Colon (tissue), 2 donors: ENCODE data around the gene SLC44A1.

Experiments
- FAIRE-seq: peaks from 2 replicates; lab custom pipeline; 2012; peaks lifted over from hg19 to GRCh38; lab: Jason Lieb, UNC
- donor health status: control.
- donor health status: control.

SLC44A1 gene

DNA sequence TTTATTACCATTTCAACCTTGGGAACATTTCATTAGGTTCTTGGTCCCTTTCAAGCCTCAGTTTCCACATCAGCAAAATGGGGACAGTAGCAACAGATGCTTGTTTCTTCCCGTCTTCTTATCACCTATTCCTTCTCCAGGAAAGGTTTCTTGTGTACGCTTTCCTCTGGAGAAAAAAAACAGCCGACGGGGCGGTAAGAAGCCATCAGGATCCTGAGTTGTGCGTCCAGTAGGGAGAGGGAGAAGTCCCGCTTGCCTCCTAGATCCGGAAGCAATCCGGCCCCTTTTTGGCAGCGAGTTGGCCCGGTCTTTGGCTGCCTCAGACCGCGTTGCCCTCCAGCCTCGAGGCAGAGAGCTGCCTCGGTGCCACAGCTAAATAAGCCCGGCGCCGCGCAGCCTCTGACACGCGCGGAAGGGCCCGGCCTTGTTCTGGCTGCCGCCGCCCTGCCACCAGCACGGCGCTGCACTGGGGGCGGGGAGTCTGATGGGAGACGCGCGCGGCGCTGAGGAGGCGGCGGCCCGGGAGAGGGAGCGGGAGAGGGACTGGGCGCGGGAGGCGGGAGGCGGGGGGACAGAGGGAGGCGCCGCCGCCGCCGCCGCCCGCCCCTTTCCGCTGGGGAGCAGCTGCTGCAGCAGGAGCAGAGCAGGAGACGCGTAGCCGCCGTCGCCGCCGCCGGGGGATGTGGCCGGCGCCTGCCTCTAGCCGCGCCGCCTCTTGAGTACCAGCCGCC, at the start of gene SLC44A1:
Gene SLC44A1 (plus strand): TSS at position 649 of the 731 bp plus-strand sequence. CDS start 218 bp downstream, outside the sequence.
- FAIRE-seq = no peak

DNA sequence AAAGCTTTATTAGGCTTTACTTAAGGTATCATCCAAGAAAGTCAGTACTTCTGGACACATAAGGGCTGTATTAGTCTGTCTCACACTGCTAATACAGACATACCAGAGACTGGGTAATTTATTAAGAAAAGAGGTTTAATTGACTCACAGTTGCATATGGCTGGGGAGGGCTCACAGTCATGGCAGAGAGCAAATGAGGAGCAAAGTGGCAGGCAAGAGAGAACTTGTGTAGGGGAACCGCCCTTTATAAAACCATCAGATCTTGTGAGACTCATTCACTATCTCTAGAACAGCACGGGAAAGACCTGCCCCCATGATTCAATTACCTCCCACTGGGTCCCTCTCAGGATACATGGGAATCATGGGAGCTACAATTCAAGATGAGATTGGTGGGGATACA, 49.2 kb upstream of the SLC44A1 start:
- no peak for FAIRE-seq

DNA sequence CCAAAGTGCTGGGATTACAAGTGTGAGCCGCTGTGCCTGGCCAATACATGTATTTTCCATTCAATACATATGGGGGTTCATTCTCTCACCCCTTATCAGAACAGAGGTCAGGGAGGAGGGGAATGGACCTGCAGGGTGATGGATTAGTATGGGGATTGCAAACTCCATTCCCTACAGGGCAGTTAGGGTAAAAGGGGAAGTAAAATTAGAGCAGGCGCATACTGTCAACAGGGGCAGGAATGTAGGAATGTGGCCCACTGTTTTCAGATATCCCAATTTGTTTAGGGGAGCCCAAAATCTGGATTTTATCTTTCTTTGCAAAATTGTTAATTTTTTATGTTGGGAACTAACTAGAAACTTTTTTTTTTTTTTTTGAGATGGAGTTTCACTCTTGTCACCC, 46.4 kb upstream of the SLC44A1 start:
- FAIRE-seq = no peak

DNA sequence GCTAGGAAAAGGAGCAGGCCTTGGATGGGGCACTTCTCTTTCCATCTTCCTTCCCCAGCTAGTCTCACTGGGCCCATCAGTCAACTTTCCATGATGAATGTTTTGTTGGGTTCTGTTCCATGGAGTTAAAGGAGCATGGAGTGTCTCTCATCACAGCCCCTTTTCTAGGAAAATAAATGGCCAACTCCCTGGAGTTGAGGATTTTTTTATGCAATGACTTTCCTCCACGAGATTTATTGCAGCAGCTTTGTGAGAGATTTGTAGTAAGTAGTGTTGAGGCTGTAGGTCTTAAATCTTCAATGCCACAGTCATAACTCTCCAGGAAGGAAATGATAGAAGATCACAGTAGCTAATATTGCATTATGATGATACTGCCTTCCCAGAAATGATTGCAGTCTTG, 45.6 kb upstream of the SLC44A1 start:
- no peak for FAIRE-seq

DNA sequence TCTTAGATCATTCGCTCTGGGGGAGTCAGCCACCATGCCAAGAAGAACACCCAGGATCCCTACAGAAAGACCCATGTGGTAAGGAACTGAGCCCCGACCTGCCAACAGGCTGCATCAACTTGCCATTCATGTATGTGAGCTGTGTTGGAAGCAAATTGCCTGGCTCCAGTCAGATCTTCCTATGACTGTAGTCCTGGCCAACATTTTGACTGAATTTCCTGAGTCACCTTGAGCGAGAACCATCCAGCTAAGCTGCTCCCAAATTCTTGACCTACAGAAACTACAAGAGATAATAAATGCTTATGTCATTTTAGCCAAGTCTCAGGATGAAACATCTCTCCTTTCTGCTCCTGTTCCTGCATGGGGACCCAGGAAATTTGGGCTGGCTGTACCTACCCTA, 40.0 kb upstream of the SLC44A1 start:
- FAIRE-seq = no peak

DNA sequence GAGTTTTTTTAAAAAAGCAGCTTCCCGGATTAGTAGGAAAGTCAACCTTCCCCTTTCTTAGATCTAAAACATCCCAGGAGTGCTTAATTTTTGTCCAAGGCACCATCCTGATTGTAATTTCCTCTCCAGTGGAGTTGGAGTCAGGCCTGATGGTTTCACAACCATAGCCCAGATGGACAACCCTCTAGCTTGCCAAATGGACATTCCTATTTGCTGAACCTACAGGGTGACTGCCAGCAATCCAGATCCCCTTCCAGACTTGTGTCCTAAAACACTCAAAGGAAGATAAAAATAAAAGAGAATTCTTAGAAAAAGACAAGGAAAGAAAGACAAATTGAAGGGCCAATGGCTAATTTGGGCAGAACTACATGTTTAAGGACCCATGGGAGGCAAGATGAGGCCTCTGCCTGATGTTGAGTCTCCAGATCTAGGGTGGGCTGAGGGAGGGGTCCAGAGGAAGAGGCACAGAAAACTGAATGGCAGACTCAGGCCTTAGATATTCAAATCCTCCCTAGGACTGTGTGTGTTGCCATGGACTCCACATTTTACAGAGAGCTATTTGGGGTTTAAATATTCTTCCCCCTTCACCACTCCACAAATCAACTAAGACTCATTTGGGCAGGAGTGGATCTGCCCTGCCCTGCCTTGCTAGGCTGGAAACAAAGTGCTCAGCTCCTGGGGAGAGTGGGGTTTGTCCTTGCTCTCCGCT, 38.5 kb upstream of the SLC44A1 start:
- no peak for FAIRE-seq

DNA sequence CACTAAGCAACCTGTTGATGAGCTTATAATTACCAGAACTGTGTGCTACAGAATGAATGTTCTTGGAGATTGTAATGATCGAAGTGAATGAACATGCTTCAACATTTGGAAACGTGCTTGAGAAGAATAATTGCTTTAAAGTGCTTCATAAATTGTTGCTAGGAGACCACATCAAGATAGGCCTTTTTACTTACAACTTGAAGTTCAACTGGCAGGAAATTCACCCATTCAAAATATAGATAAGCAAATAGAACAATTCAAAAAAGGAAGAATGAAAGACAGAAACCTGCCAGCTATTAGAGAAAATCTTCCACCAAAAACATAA, 38.0 kb upstream of the SLC44A1 start:
- no peak for FAIRE-seq

DNA sequence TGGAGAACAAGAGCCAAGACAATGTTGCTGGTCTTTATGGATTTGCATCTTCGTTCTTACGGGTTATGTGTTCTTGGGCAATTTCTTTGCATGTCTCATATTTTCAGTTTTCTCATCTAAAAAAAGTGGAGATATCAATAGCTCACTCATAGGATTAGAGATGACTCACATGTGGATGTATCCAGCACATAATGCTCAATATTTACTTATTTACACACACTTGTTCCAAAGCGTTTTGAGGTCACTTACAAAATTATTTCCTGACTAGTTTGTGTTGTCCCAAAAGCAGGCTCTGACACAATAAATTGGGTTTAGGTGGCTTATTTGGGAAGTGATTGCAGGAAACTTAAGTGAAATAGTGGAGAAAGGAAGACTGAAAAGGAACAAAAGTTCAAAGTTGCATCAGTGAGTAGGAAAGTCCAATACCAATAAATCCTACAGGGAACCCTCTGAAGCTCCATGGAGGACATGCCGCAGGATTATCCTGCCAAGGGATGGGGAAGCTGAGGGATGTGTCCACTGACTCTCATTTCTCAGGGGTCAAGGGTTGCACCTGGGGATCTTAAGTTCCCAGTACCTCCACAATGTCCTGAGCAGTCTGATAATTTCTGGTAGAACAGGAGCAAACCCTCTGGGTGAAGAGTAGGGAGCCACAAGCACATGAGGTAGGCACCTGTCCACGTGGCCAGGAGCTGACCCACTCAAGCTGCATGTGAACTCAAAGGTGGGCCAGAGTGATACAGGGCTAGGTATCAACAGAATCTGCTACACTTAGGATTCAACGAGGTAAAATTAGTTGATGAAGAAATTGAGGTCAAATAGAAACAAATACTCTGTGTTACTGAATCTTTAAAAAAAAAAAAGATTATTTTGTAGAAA, 37.4 kb upstream of the SLC44A1 start:
- FAIRE-seq = no peak

DNA sequence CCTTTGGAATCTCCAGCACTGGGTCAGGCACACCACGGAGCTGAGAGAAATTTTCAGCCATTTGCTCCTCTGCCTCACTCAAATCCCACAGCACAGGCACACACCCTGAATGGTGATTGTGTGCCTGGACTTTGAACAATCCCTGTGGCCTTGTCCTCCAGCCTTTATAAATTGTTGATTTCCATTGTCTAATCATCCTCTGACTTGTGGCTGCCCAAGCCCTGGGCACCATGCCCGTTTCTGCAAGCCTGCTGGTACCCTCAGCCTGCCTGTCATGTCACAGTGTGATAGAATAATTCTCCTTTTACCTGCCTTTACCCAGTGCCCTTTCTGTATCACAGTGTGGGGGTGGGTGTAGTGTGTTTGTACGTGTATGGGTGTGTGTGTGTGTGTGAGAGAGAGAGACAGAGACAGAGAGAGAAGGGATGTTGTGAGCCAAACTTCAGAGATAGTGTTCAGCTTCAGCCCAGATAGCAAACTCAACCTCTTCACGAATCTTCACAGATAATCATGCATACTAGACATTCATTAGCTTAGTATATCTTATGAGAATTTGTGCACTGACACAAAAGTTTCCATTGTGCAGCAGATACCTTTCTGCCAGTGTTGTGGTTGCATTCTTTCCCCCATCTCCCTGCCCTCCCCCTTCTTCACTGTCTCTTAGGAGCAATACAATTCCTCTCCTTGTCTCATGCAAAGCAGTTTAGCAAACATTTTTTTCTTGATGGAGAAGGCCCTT, 27.8 kb upstream of the SLC44A1 start:
- no peak for FAIRE-seq

DNA sequence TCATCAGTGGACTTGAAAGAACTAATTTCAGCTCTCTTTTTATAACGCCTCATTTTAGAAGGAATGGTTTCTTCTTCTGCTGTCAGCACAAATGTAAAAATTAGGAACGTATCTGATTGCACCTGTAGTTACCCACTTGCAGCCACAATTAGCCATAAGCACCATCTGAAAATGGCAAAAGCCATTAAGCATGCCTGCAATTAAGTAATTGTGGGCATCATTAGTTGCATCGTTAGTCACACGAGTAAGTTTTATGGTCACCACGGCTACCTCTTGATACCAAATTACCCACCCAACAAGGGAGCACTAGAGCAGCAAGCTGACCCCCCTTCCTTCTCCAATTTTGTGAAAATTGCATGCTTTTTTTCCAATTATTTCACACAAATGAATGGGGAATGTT, 25.8 kb upstream of the SLC44A1 start:
- FAIRE-seq = no peak

DNA sequence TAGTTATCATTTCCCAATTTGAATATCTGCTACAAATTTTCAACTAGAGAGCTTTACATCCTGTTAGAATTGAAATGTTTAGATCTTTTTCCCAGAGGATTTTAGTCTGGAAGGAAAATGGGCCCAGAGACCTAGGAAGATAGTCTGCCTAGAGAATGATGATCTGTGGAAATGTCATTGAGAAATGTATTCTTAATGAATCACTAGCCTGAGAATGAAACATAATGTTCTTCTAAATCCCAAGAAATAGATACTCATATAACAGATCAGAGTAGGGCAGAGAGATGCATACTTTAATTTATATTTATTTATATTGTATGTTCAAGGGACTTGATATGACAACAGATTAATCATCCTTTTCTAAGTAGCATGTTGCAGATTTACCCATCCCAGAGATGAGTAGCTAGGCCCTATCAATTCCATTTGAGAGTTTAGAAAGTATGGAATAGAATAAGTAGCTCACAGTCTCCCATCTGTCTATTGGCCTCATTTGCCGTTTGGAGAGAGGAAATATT, 25.1 kb upstream of the SLC44A1 start:
- no peak for FAIRE-seq

DNA sequence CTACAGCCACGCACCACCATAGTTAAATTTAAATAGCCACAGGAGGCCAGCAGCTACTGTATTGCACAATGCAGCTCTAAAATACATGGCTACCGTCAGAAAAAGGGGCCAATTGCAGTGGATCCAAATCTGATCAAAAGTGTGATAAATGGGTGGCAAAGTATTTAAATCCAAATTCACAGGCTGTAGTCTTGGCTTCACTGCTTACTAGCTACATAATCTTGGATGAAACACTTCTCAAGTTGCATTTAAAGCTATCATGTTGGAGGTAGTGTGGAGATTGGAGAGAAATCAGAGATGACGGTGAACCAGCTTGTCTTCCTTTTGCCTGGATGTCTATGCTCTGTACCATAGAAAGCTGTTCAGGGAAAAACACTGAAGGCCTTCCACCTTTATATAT, 24.0 kb upstream of the SLC44A1 start:
- no peak for FAIRE-seq

DNA sequence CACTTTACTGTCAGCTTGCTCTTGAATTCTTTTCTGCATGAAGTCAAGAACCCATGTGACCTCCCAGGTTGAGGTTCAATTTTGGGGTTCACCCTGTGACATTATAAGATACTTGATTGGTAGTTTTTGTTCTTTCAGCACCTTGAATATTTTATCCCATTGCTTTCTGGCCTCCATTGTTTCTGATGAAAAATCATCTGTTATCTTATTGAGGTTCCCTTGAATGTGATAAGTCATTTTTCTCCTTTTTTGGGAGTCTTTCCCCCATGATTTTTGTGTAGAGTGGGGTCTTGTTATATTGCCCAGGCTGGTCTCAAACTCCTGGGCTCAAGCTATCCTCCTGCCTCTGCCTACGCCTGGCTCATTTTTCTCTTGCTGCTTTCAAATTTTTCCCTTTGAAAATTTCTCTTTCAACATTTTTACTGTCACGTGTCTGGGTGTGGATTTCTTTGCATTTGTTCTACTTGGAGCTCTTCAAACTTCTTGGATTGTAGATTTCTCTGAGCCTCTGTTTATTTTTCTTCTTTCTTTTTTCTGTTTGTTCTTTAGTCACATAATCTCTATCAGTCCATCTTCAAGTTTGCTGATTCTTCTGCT, 20.8 kb upstream of the SLC44A1 start:
- FAIRE-seq = no peak

DNA sequence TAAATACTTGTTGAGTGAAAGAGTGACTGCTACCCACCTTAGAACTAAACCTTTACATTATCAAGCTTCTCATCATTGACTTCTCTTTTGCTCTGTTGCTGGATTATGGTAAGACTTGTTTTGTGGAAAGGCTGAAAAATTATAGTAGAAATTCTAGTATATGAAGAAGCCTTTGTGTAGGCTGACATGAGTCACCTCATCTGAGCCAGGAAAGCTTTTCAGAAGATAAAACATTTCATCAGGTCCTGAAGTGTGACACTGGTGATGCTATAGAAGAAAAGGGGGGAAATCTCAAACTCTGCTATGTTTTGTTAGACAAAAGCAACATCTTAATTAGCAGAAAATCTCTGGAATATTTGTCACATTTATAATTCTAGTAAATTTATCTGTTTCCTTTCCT, 18.4 kb upstream of the SLC44A1 start:
- no peak for FAIRE-seq

DNA sequence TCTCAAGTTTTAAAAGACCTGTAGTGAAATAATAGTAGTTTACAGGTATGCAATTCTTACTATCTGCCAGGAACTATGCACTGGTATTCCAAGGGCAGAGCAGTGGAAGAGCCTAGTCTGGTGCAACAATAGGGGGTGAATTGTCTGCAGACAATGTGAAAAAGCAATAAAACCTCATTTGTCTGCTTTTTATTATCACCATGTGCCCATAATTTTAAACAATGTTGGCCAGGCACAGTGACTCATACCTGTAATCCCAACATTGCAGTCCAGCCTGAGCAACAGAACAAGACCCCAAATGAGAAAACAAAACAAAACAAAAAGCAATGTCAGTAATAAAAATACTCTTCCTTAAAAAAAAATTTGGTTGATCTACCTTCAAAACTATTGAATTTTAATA, 12.2 kb upstream of the SLC44A1 start:
- peak; percentile 49 for FAIRE-seq

DNA sequence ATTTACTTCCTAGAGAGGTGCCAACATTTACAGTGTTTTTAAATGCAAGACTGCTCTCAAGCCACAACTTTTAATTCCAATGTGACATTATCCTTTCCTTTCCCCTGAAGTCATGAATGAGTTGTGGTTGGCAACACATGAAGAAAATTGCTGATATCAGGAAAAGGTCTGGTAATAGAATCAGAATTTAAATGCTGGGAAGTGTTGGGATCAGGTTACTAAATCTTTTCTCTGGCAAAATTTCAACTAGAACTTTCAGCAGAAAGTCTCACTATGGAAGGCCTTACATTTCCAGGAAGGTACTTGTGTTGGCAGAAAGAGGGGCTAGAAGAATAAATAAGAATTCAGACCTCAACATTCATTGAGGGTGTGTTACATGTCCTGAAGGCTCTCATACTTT, 10.6 kb upstream of the SLC44A1 start:
- FAIRE-seq = no peak

DNA sequence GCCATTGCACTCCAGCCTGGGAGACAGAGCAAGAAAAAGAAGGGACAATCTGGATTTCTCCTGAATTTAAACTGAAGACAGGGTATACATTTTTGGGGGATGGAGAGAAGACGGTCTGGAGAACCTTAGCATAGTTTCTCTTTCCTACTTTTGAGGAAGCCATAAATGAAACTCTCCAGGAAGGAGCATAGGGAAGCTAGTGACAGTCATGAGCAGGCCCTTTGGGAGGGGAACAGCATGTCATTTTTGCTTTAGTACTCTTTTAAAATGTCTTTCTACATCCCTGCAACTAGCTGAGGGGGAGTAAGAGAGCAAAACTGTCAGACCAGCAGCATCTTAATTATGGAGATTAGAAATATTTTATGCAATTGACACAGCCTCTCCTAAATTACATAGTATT, 8.2 kb upstream of the SLC44A1 start:
- FAIRE-seq = no peak

DNA sequence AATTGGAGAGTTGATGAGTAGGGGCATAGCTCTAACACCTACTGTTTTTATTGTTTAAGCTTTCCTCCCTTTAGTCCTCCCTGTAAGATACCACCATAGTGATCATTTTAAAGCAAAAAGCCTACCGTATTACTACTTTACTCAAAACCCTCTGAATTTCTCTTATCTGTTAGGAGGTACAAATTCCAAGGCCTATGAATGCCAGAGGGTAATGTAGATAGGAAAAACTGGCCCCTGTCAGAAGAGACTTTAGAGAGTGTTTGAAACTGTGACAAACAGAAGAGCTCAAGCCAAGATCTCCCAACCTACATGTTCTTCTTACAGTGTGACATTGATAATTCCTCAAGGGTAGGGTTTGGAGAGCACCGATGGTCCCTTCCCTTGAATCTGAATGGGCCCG, 7.2 kb upstream of the SLC44A1 start:
- FAIRE-seq = no peak

DNA sequence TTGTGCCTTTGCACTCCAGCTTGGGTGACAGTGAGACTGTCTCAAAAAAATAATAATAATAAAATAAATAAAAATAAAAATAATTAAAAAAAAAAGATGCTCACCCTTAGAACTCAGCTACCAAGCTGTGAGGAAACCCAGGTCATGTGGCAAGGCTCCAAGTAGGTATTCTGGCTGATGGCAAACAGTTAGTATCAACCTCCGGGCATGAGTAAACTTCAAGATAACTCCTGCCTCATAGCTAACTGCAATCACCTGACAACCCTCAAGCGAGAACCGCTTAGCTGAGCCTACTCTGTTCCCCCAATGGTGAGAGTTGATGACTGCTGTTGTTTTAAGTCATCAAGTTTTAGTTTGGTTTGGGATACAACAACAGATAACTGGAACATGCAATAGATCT, 6.1 kb upstream of the SLC44A1 start:
- no peak for FAIRE-seq

DNA sequence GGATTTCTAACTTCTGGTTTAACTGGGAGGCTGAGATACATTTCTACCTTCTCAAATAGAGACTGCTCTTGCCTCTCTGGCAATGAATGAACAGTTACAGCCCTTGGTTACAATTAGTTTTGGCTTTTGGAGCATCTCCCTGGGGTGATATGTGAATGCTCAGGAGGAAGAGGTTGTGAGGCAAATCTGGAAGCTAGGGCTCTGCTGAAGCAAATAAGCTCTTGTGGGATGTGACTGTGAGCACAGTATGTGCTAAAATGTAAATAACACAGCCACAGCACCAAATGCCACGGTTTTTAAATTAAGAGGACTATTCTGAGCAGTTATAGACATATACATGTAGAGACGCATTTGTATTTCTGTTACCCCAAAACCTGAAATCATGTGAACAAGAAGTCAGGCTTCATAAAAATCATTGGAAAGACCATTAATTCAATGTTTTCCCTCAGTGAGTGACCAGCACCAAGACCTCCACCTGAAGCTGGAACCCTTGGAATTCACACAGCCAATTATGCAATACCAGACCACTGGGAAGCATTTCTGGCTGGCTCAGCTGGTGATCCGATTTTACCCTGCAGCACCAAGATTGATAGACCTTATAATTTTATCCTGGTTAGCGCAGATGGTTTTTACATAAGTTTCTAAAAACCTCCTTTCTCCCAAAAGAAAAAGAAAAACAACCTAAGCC, 3.0 kb upstream of the SLC44A1 start:
- no peak for FAIRE-seq

DNA sequence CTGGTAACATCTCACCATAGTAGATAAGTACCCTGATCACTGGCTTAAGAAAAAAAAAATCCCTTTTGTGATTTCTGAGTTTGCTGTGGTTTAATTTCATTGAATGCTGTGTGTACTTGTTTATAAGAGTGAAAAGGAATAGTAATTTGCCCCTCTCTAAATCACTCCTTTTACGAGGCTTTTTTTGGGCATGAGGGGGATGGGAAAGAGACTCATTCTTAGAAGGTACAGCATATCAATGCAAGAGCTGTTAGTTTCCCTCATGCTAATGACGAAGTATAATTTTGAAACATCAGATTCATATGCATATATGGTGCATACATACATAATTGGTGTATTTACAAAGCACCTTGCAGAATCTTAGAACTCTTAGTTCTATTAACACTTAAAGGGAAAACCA, 2.4 kb upstream of the SLC44A1 start:
- FAIRE-seq = no peak
